GM04504 (cell line): ENCODE results near the gene ELMOD2.
A peak's percentile ranks its signal among the peaks of the same experiment; 100 is the strongest.
"Not testable (repeated sequence)": the region's sequence is repeated elsewhere in the genome, so short reads cannot be mapped to it uniquely, and the experiment has no call there.

Source experiments
- DNase-seq: peaks from one replicate; pipeline ENCODE4 v3.0.0-alpha.2; 2012; ENCODE audit warnings: low read depth

The ELMOD2 gene

GRCh38 chr4:140523857-140524742 lies at the start of gene ELMOD2:
TSS of gene ELMOD2 (plus strand) at chr4:140524168. CDS start at chr4:140525429, 1,261 bp downstream.
- DNase-seq = peak; percentile 92

GRCh38 chr4:140483445-140483844 lies 40.5 kb upstream of the ELMOD2 start:
- DNase-seq = no peak

GRCh38 chr4:140485939-140486338 lies 38.0 kb upstream of the ELMOD2 start:
- DNase-seq = no peak

GRCh38 chr4:140497405-140497746 lies 26.6 kb upstream of the ELMOD2 start:
- no peak for DNase-seq

- DNase-seq = no peak
Observed at GRCh38 chr4:140497747-140498636, 26.0 kb upstream of the ELMOD2 start, which contains the start of gene MGAT4D. TSS of gene MGAT4D (minus strand) at chr4:140498293. CDS start at chr4:140498222, 71 bp downstream.

GRCh38 chr4:140499391-140499790 lies 24.6 kb upstream of the ELMOD2 start:
- no peak for DNase-seq

GRCh38 chr4:140504261-140504660 lies 19.7 kb upstream of the ELMOD2 start:
- no peak for DNase-seq

- DNase-seq = not testable (repeated sequence)
Observed at GRCh38 chr4:140513765-140514164, 10.2 kb upstream of the ELMOD2 start.

- no peak for DNase-seq
Observed at GRCh38 chr4:140515423-140515822, 8.5 kb upstream of the ELMOD2 start.

- DNase-seq = no peak
Observed at GRCh38 chr4:140523370-140523856, 555 bp upstream of the ELMOD2 start.

- no peak for DNase-seq
Observed at GRCh38 chr4:140529434-140529833, 5.5 kb downstream of the ELMOD2 start.

- DNase-seq = no peak
Observed at GRCh38 chr4:140533951-140534480, 10.0 kb downstream of the ELMOD2 start.

- DNase-seq = no peak
Observed at GRCh38 chr4:140556372-140557085, 32.6 kb downstream of the ELMOD2 start.

GRCh38 chr4:140557831-140558435 lies 34.0 kb downstream of the ELMOD2 start:
- DNase-seq = no peak

GRCh38 chr4:140559696-140560095 lies 35.7 kb downstream of the ELMOD2 start:
- DNase-seq = no peak

- DNase-seq = no peak
Observed at GRCh38 chr4:140568507-140569306, 44.7 kb downstream of the ELMOD2 start, which contains the start of gene UCP1. TSS of gene UCP1 (minus strand) at chr4:140568961. CDS start at chr4:140568729, 232 bp downstream.

- no peak for DNase-seq
Observed at GRCh38 chr4:140569307-140569638, 45.3 kb downstream of the ELMOD2 start.

- DNase-seq = no peak
Observed at GRCh38 chr4:140571620-140572019, 47.7 kb downstream of the ELMOD2 start.

GRCh38 chr4:140575489-140575888 lies 51.5 kb downstream of the ELMOD2 start:
- no peak for DNase-seq

- DNase-seq = no peak
Observed at GRCh38 chr4:140579278-140579677, 55.3 kb downstream of the ELMOD2 start.
